ENCODE measurements around the gene BACH2.

BACH2 gene

GRCh38 chr6:90158936-90159335 is 137.7 kb downstream of the BACH2 start:
- H3K27ac ChIP-seq: no peak overlapping the region
- no peak for TF ChIP-seq CTCF (conservative IDR thresholded peaks at IDR 0.05)

- TF ChIP-seq CTCF (conservative IDR thresholded peaks at IDR 0.05): no peak
These were observed 139.2 kb downstream of the BACH2 start for GRCh38 chr6:90157441-90157840.

DNA sequence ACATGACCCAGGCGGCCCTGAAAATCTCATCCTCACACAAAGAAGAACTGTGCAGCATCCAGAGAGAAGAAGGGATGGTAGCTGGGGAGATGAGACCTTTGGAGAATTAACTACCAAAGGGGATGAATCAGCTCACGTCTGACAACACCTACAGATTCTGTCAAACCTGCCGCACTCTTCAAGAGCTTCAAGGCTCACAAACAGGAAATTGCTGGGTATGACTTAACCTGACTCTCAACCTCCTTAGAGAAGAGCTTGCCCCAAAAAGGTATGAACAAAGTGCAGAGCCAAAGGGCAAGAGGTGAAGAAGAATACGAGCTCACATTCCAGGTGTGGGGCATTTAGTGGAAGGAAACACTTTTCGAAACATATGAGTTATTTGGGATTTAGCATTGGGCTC is 139.8 kb downstream of the BACH2 start:
- H3K27ac ChIP-seq: no peak overlapping the region

More at GRCh38 chr6:90157441-90157840, 139.2 kb downstream of the BACH2 start:
- H3K27ac ChIP-seq: no peak overlapping the region

DNA sequence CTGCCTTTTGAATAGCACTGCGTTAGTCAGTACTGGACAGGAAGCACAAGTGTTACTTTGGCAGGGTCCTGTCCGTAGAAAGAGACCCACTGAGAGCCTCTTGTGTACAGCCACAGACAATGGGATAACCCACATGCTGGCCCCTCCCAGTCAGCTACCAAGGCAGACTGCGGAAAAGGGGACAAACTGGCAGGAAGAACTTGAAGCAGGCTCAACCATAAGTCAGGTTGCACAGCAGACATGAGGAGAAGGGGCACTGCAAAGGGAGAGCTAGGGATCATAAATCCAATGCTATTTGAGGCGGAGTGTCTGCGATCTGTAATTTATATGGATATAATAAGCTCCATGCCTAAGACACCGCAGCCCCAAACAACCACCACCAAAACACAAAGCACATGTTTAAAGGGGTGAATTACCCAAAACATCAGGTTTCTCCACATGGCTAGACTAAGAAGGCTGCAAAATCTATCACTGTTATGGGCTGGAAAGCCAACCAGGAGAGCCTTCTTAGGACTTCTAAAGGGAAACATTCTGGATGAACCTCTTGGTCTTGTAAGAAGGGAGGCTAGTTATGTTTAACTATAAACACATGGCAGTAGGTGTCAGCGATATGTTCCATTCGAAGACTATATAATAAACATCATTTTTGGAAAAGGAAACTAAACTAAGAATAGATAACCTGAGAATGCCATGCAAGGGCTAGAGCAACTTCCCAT is 141.7 kb downstream of the BACH2 start:
- no peak overlapping the region for H3K27ac ChIP-seq
- no peak for TF ChIP-seq CTCF (conservative IDR thresholded peaks at IDR 0.05)

More for the DNA sequence above, 139.8 kb downstream of the BACH2 start:
- TF ChIP-seq CTCF (conservative IDR thresholded peaks at IDR 0.05): no peak

DNA sequence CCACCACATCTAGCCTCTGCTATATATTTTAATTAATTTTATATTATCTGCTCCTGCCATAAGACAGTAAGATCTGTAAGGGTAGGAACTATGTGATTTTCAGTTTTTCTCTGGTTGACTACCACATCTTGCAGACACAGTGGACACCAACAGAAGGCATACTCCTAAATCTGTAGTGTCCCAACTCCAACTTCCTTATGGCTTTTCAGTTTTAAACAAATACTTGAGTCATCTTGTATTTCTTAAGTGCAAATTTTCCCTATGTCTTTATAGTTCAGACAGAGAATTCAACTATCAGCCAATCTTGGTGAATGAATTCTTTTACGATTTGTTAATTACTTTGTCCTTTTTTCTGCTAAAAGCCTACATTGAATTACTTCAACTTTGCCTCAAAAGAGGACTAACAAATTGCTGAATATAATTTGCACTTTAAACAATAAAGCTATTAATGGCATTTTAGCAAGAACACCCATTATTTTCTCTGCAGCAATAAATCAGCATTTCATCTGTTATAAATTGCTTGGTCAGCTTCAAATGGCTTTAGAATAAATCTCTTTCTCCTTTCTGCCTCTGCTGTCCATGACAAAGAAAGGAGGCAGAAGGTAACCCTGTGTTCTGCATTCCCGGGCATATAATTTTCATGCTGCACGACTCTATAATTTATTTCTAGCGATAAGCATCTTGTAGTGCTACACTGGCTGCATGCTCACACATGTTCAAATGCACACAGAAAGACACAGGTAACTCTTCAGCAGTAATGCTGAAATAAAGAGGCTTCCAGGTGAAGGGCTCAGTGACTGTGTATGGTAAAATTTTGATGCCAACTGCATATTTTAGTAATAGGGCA is 144.8 kb downstream of the BACH2 start:
- H3K27ac ChIP-seq: no peak overlapping the region
- TF ChIP-seq CTCF (conservative IDR thresholded peaks at IDR 0.05): no peak

GRCh38 chr6:90149280-90149679 is 147.4 kb downstream of the BACH2 start:
- no peak overlapping the region for H3K27ac ChIP-seq
- no peak for TF ChIP-seq CTCF (conservative IDR thresholded peaks at IDR 0.05)

DNA sequence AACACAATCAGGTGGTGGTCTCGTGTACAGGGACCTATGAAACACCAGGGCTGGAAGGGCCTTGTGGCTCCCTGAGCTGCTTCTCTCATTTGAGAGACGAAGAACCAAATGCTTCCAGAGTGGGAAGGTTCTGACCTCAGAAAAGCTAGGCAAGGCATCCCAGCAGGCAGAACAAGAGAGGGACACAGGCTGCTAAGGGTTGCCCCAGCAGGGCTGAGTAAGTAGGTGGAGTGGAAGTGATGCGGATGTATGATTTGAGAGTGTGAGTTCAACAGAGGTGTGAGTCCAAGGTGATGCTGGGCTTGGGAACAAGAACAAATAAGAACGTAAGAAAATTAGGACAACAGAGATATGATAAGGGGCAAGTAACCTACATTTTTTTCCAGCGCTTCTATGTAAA is 147.8 kb downstream of the BACH2 start:
- no peak overlapping the region for H3K27ac ChIP-seq
- TF ChIP-seq CTCF (conservative IDR thresholded peaks at IDR 0.05): no peak
